Measurements from ENCODE around the gene FGF14. TPM values are rescaled to one million over a fixed set of nuclear protein-coding genes. Genes with fewer than 3 reads are reported as not detected.

Gene FGF14
- total and polyA plus RNA-seq, 2 donors (not counting 3 experiments of a cell fraction or from before 2014, with no cell fraction given): not detected

- intact Hi-C loops (cut with micrococcal nuclease) (no loop called here), dilution Hi-C loops (cut with MboI; ENCODE audit: extremely low pct_ligation_motif_present, low sequenced_read_pairs) (no loop called here)
- H2AFZ ChIP-seq (ENCODE audit: low read depth, low read length): no peak overlapping the region
- BruUV-seq (replicated peaks): no TSS peak
- H4K20me1 ChIP-seq (replicated peaks; ENCODE audit: control insufficient read depth, extremely low read depth, insufficient read depth, low read length): no peaks in the 10 kb centered on the region
- no peak overlapping the region for H3K4me2 ChIP-seq (ENCODE audit: insufficient read depth, low read length)
- H3K27me3 ChIP-seq (ENCODE audit: control insufficient read depth in 2 of 2, insufficient read depth in 2 of 2, low read length in 2 of 2): peaks cover 0 to 2% of the 10 kb centered on the region in 2 experiments
- H3K4me1 ChIP-seq (ENCODE audit: control insufficient read depth, extremely low read depth, insufficient read depth, low read length): no peaks in the 10 kb centered on the region
- no peak for TF ChIP-seq MYC (IDR thresholded peaks at IDR 0.05; ENCODE audit: low read depth, low read length)
- no peak for TF ChIP-seq GATA2 (IDR thresholded peaks at IDR 0.05; ENCODE audit: insufficient read depth, insufficient read length, low read depth, low read length)
- TF ChIP-seq POLR2AphosphoS5 (IDR thresholded peaks at IDR 0.05; ENCODE audit: insufficient read depth, low read depth, low read length): no peak
- TF ChIP-seq FOS (IDR thresholded peaks at IDR 0.05; ENCODE audit: borderline replicate concordance, insufficient read depth, low read length): no peak
- no peak for TF ChIP-seq JUN (IDR thresholded peaks at IDR 0.05; ENCODE audit: borderline replicate concordance, insufficient read depth, insufficient read length, low read depth)
- no peak for TF ChIP-seq POLR2A (IDR thresholded peaks at IDR 0.05; ENCODE audit: low read depth, low read length)
- TF ChIP-seq, protein P1, sequence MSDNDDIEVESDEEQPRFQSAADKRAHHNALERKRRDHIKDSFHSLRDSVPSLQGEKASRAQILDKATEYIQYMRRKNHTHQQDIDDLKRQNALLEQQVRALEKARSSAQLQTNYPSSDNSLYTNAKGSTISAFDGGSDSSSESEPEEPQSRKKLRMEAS (IDR thresholded peaks at IDR 0.05; ENCODE audit: insufficient read depth, insufficient read length): no peak
- TF ChIP-seq, protein P2, sequence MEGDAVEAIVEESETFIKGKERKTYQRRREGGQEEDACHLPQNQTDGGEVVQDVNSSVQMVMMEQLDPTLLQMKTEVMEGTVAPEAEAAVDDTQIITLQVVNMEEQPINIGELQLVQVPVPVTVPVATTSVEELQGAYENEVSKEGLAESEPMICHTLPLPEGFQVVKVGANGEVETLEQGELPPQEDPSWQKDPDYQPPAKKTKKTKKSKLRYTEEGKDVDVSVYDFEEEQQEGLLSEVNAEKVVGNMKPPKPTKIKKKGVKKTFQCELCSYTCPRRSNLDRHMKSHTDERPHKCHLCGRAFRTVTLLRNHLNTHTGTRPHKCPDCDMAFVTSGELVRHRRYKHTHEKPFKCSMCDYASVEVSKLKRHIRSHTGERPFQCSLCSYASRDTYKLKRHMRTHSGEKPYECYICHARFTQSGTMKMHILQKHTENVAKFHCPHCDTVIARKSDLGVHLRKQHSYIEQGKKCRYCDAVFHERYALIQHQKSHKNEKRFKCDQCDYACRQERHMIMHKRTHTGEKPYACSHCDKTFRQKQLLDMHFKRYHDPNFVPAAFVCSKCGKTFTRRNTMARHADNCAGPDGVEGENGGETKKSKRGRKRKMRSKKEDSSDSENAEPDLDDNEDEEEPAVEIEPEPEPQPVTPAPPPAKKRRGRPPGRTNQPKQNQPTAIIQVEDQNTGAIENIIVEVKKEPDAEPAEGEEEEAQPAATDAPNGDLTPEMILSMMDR (IDR thresholded peaks at IDR 0.05; ENCODE audit: extremely low read depth in 1 of 2, insufficient read depth in 1 of 2, low read depth in 1 of 2, low read length in 2 of 2): no peak
- no peak for TF ChIP-seq EZH2 (IDR thresholded peaks at IDR 0.05; ENCODE audit: borderline replicate concordance, low read depth, low read length, severe bottlenecking)
- no peaks in the 10 kb centered on the region for H3K9me1 ChIP-seq (replicated peaks; ENCODE audit: control insufficient read depth, extremely low read depth, insufficient read depth, low read length)
- DNase-seq (ENCODE audit: low read depth, low spot score) (no peak), FAIRE-seq (no peak)
- H3K9me3 ChIP-seq (replicated peaks; ENCODE audit: control insufficient read depth, insufficient read depth, low read length): no peaks in the 10 kb centered on the region
- H3K9ac ChIP-seq (replicated peaks; ENCODE audit: extremely low read depth, insufficient read depth, low read length): no peak overlapping the region
- H3K4me3 ChIP-seq (replicated peaks in 1 of 3; ENCODE audit: insufficient read depth in 1 of 3, low read depth in 1 of 3, low read length in 3 of 3): no peak overlapping the region
- ChIA-PET POLR2A (no interaction called here), CTCF (interaction anchor here (0.6 kb wide), 1 partner anchor 498 kb away, joined by 3 read pairs; no protein-coding TSS in a partner anchor)
- H3K79me2 ChIP-seq (ENCODE audit: control insufficient read depth, insufficient read depth, low read length): no peaks in the 10 kb centered on the region
- H3K27ac ChIP-seq (ENCODE audit: insufficient read depth, low read depth, low read length): no peak overlapping the region
- H3K36me3 ChIP-seq (ENCODE audit: control insufficient read depth in 2 of 2, extremely low read depth in 1 of 2, insufficient read depth in 2 of 2, low read length in 2 of 2): no peaks in the 10 kb centered on the region
These were observed 101.5 kb downstream of the FGF14 start for GRCh38 chr13:102300379-102300778.
